Dedifferentiated amniotic fluid mesenchymal stem cell (primary cell): Measurements from ENCODE around the gene WNT4.

Source experiments
- DNase-seq: peaks from one replicate; pipeline ENCODE4 v3.0.0-alpha.2; 2016; ENCODE audit errors: extremely low spot score

The WNT4 gene

DNA sequence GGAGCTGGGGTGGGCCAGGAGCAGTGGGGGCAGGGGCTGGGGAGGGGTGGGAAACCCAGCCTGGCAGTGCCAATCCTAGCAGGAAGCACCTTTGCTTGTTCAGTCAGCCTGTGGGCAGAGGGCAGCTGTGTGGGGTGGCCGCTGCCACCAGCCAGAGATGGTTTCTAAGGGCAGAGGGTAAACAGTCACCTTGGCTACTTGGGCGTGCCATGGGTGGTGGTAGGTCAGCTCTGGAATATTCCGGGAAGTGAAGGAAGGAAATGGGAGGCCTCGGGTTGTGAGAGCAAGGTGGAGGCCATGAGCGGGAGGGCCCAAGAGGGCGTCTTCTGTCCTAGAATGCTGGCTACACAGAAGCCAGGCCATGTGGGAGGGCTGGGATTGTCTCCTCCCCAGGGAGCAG lies 20.7 kb upstream of the WNT4 start:
- DNase-seq: no peak

DNA sequence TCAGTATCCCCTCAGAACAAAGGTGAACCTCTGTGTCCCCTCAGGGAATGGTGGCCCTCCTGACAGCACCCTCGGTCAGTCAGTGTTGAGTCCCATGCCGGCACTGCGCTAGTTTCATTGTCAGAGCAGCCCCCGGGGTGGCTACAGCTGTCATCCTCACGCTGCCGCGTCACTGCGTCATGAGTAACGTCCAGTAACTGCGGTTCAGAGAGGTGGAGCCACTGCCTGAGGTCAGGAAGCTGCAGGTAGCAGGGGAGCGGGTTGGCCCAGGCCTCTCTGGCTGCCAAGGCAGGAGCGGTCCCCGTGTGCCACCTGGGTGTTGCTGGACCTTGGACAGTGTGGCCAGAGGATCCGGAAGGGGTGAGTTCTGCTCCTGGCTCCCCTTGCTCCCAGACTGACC lies 20.2 kb upstream of the WNT4 start:
- no peak for DNase-seq

DNA sequence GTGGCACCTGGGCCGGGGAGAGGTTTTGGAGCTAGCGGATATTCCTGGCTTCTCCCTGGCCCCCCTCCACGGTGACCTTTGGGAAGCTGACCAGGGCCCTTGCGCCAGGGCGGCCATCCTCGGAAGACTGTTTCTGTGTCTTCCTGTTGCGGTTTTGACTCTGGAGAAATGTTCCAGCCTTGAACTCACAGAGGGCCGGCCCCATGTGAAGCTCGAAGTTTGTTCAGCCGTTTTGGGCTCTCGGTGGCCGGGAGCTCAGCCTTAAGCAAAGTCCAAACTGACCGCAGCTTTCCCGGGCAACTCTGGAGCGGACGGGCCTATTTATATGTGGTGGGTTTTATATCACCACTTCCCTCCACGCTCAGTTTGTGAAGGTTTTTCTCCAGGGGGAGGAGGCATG lies 17.0 kb upstream of the WNT4 start:
- no peak for DNase-seq

DNA sequence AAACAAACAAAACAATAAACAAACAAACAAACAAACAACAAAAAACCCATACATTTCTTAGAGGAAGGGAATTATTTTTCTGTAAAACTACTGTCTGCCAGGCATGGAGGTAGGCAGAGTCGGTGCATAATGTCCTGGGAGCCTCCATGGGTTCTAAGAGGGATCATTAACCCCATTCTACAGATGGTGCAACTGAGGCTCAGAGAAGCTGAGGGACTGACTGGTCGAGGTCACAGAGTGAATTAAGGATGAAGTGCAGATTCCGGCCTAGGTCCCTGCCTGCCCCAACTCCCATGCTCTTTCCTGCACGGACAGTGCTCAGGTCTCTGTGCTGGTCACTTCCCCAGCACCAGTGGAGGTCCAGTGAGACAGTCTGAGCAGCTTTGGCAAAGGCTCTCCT lies 15.8 kb upstream of the WNT4 start:
- DNase-seq: no peak

DNA sequence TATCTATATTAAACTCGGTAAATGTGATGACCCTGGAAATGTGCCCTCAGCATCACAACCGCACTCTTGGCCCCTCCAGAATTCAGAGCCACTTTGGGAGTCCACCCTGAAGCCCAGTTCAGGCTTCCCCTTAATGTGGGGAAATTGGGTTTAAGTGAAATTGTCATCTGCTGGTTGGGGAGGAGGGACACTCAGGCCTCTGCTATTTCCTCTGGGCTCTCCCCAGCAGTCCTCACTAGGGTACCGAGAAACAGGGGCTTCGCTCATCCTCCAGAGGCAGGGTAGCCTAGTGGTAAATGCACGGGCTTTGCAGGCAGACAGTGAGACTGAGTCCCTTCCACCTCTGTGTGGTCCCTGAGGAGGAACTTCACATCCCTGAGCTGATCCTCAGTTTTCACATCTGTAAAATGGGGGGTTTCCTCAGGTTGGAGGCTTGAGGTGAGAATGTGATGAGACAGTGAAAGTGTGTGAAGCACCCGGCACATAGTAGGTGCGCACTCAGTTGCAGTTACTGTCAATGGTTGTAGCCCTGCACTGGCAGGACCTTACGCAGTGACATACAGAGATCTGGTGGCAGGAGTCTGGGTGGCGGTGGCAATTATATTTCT lies 14.6 kb upstream of the WNT4 start:
- DNase-seq: no peak

DNA sequence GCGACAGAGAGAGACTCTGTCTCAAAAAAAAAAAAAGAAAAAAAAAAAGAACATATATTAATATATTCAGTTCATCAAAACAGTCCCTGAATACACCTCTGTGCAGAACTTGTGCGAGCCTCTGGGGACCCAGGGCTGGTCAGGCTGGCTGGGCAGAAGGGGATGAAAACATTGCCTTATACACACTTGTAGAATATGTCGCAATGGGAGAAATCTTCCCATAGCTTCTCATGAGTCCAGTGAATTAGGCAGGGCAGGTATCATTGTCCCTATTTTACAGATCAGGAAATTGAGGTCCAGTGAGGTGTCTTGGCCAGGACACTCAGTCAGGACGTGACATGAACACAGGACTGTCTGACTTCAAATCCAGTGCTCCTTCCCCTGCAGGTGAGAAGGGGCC lies 12.6 kb upstream of the WNT4 start:
- DNase-seq: no peak

DNA sequence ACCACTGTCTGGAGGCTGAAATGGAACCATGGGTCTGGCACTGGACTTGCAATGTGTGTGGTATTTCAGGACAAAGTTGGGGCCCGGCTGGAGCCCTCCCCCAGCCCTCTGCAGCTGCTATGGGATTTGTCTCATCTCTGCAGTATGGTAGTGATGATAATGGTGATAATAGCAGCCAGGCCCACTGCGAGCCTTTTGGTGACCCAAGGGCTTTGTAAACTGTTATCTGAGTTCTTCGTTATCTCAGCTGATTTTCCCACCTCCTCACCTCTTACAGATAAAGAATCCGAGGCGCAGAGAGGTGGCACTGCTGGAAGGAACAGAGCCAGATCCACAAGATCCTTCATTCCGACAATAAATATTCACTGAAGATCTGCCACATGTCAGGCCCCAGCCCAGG lies 11.7 kb upstream of the WNT4 start:
- DNase-seq: no peak

DNA sequence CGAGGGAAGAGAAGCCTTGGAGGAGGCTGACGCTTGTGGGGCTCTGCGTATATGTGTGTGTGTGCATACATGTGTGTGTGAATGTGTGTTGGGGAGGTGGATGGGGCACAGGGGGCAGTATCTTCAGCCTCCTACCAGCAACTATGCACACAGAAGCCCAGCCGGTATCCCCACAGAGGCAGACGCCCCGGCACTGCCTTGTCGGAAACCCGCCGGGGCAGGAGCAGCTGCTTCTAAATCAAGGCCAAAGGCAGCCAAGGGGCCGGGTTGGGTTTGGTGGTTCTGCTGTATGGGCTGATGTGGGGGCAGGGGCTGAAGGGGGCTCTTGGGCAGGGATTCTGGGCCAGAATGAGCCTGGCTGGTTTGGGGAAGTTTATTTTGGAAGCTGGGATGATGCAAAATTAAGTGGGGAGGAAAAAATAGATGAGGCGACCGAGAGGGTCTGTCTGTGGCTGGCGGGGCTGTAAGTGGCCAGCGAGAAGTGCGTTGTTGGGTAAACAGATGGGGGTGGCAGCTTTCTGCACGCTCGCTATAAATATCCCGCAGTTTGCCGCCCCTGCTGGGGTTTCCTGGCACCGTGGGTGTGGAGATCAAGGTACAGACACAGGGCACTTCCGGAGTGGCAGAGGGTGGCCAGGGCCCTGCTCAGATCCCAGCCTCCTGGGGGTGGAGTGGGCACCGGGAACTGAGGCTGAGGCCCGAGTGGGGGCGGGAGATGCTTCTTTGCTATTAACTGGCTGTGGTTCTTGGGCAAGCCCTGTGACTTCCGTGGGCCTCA lies 11.0 kb upstream of the WNT4 start:
- no peak for DNase-seq

DNA sequence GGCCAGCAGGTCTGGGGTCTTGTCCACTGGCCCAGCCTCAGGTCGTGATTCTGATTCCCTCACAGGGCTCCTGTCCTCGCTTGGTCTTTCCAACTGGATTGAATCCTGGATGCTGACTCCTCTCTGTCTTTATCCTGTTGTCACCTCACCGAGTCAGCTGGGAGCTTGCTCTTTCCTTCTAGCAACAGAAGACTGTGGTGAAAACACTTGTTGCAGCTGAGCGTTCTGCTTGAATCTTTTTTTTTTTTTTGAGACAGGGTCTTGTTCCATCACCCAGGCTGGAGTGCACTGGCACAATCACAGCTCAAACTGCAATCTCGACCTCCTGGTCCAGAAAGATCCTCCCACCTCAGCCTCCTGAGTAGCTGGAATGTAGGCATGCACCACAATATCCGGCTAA lies 8.0 kb upstream of the WNT4 start:
- DNase-seq: no peak

DNA sequence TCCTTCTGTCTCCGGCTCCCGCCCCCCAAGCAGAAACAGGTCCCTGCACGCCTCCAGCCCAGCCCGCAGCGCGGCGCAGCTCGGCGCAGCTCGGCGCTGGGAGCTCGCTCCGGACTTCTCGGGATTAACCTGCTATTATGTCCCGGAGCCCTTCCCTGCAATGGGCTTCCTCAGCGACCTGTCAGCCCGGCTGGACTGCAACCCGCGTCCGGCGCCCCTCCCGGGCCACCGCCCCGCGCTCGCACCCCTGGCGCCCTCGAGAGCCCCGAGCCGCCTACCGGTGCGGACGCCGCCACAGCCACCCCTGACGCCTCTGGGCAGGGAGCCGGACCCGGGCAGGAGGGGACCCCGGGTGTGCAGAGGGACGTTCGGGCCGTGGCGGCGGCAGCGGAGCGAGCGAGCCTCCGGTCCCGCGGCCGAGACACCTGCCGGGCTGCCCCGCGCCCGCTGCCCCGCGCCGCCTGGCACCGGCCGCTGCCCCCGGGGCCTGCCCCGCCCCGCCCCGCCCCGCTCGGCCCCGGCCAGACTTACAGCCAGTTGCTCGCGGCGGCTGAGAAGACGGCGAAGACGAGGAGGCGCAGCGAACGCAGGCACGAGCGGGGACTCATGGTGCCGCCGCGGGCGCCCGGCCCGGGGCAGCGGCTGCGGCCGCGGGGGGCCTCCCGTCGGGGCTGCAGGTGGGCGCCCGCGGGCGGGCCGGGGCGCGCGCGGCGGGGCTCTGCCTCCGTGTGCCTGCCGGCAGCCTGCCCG lies 407 bp downstream of the WNT4 start:
- DNase-seq: no peak

DNA sequence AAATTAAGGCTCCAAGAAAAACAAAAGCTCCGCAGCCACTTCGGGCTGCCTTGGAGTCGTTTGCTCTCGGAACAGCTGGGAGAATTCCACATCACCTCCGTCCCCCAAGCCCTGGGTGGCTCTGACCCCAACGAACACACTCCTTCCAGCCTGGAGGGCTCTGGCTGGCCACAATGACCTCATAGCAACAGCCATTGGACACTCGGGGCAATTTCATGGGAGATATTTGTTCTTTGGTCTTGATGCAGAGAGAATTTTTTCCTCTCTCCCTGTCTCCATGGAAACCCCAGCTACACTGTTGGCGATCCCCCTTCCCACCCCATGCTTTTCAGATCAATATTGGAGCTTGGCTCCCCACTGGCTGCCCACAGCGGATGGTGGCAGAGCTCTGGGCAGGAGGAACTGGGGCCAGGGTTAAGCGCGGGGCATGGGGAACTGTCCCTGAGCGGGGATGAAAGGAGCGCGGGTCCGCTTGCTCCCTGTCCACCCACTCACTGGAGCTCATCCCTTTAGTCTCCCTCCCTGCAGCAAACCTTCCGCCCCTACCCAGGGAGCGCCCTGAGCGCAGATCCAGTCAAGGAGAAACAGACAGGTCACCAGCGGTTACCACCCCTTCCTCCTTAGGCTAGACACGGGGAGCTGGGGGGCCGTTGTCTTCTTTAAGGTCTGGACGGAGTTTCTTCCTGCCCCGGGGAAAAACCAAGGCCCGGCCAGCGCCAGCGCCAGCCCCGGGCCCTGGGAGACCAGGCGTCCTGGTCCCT lies 1.2 kb downstream of the WNT4 start:
- DNase-seq: no peak

DNA sequence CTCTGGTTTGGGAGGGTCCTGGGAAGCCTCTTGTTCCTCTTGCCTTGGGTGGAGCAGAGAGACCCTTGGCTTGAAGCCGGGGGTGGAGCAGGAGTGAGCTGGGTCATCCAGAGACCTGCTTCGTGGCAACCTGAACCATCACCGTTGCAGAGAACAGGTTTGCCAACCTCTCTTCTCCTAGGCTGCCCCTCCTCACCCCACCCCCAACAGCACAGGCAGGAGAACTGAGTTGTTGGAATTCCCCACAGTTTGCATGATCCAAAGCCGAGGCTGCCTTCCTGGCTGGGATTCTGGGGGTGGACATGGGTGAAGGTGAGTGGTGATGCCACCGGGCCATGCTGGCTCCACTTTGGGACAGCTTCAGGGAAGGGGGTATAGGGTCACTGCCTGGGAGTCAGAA lies 2.2 kb downstream of the WNT4 start:
- no peak for DNase-seq

DNA sequence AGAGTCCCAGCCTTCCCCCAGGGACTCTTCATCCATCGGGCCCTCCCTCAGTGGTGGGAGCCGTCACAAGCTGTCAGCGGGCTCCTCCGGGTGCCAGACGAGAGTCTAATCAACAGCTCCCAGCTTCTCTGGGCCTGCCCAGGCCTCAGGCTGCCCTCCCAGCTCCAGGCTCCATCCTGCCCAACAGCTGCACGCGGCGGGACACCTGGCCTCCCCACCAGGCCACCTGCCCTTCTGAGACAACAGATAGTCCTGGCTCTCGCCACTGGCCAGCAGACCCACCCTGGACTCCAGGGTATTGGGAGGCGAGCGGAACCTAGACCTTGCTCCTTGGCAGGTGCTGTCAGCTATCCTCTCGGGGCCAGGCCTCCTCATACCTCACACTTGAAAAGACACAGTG lies 3.1 kb downstream of the WNT4 start:
- DNase-seq: no peak

DNA sequence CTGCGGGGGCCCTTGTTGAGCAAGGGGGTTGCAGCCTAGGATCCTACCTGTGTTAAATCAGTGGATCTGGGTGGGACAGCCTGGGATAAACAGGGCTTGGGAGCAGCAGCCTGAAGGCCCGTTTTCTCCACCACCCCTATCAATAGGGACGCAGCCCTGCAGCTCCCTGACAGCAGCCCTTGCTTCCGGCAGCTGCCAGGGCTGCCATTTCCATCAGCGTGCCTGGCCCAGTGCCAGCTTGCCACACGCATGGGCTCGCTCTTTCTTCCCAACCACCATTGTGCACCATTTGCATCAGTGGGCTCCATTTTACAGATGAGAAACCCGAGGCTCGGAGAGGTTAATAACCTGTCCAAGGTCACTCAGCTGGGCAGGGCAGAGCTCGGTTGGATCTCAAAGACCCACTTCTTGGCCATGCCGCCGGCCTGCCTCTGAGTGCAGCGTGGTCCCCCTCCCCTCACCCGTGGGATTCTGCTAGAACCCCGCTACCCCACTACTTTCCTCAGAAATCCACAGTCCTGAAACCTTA lies 3.8 kb downstream of the WNT4 start:
- no peak for DNase-seq

DNA sequence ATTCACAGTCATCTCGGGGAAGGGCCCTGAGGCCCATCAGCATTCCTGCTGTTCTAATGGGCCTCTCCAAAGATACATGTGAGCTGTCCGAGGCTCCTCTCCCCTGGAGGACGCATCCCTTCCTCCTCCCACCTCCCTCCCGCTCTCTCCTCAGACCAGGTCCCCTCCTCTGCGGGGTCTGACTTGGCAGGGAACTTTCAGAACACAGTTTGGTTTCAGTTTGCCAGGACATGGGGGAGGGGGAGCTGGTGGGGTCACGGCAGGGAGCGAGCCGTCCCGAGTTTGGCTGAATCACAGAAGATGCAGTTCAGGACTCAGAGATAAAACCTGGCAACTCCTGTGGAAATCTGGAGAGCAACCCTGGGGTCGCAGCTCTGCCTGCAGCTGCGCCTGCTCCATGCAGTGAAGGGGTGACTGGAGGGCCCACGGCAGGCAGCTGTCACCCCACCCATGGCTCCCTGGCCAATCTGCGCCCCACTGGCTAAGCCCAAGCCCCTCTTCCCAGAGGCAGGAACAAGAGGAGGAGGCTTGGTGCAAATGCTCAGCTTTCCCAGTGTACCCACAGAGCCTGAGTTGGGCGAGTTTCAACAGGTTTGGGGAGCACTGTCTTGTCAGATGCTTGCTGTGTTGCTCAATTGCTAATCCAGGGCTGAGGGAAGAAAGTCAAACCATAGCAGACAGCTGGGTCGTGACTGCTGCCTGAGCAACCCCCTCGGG lies 5.7 kb downstream of the WNT4 start:
- DNase-seq: no peak

DNA sequence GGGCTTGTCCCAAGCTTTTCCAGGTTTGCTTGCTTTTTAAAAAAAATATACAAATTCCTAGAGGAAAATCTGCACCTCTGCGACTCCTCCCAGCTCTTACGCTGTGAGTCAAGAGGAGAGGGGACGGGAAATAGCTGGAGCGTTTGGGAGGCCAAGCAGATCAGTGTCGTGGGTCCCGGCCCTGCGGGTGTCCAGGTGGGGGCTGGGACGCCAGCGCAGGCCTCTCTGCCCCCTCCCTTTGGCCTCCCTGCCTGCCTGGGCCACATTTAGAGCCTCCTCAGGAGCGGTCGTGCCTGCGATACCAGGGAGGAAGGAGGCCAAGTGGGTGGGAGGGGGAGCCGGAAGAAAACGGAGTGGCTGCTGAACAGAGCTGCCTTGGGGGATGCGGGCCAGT lies 9.0 kb downstream of the WNT4 start:
- no peak for DNase-seq

DNA sequence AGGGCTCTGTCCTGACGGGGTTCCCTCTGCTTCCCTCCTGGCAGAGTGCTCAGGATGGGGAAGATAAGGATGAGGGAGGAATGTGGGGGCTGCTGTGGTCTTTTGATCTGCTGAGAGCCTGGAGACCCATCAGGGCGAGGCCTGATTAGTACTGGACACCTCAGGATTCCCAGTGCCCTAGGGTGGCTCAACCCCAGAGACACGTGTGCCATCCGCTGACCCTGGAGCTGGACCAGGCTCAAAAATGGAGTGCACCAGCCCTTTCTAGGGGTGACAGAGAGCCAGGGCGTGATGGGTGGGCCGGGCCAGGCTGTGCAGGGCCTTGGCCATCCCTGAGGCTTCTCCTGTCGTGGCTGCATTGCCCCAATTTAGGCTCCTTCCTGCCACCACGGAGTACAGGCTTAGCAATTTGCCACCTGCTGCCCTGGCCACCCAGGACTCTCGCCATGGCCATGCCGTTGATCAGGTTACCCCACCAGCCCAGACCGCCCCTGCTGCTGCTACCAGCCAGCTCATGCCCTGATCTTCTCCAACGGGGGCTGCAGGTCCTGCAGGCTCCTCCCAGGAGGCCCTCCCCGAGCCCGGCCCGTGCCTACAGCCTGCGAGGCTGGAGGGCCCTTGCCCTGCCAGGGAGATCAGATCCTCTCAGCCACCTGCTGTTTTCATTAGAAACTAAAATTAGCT lies 9.5 kb downstream of the WNT4 start:
- DNase-seq: no peak

DNA sequence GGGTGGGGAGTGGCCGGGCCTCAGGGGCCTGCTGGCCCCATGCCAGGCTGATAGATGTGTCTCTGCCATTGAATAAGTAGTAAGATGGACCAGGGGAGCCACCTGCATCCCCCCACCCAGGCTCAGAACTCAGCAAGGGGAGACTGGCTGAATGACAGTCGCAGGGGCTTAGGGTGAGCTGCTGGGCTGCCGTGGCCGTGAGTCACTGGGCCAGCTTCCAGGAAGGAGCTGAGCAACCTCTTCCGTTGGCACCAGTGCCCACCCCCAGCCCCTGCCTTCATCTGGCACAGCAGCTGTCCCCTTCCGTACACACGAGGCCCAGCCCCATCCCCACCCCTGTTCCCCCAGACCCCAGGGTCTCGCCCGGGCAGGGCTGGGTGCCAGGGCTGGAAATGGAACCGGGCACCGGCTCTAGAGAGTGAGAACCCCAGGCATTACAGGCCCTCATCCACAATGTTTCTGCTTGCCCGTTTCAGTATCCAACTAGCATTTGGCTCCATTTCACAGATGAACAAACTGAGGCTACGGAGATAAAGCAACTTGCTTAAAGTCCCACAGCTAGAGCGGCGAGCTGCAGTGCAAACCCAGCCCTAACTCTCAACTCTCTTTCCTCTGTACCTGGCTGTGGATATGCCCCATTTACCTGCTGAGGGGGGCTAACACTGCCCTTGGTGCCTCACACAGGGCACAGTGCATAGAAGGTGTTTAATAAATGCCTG lies 10.2 kb downstream of the WNT4 start:
- peak; percentile 21 for DNase-seq

DNA sequence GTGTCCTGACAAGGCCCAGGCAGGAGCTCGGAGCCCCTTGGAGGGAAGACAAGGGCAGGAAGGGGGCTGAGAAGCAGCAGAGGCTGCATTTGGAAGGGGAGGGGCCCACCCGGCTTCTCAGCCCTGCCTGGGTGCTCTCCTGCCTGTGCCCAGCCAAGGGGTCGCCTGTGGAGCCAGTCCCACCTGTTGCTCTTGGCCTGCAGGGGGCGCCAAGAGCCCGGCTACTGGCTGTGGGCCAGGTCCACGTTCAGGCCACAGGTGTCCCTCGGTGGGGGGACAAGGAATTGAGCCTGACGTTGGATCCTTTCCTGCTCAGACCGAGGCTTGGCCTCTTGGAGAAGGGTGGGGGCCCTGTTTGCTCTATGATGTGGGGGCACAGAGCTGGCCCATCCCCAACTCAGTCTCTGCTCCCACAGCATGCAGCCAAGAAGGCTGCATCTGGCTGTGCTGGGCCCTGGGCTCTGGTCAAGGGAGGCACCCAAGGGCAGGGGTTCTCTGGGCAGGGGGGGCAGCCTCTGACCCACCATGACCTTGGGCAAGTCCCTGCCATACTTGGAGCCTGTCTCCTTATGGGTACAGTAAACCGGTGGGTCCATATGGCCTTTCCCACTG lies 10.9 kb downstream of the WNT4 start:
- no peak for DNase-seq

DNA sequence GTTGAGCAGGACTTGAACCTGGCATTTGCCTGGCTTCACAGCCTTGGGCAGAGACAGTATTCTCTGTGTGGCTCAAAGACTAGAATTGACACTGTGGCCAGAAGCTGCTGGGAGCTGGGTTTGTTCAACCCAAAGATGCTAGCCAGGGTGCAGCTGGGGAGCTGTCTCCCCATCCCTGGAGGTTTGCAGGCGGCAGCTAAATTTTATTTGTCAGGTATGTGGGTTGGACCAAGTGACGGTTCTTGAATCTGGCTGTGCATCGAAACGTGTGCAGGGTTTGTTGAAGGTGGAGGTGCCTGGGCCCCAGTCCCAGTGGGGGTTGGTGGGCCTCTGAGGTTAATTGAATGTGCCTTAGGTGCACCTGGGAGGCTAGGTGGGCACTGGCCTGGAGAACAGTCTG lies 11.8 kb downstream of the WNT4 start:
- DNase-seq: no peak
